Subcutaneous abdominal adipose tissue (tissue), 5 donors: ENCODE measurements around the gene TNNT3.

Source experiments
- H3K27ac ChIP-seq: one replicate; pipeline ENCODE4 v1.7.0; 2013; ENCODE audit warnings: low read depth, mild to moderate bottlenecking, inconsistent platforms, low read length, moderate library complexity
- H3K27me3 ChIP-seq, 5 donors: one replicate each; pipeline ENCODE4 v1.7.0; 2013; ENCODE audit warnings: low read length in 5 of 5, inconsistent platforms in 1 of 5; ENCODE audit not compliant: control insufficient read depth in 5 of 5, insufficient read depth in 4 of 5
- H3K36me3 ChIP-seq, 5 donors: one replicate each; pipeline ENCODE4 v1.7.0; 2013; ENCODE audit warnings: low read length in 5 of 5; ENCODE audit not compliant: control insufficient read depth in 5 of 5, insufficient read depth in 5 of 5
- H3K4me1 ChIP-seq, 5 donors: one replicate each; pipeline ENCODE4 v1.7.0; 2013; ENCODE audit warnings: low read length in 5 of 5, mild to moderate bottlenecking in 3 of 5, moderate library complexity in 1 of 5; ENCODE audit not compliant: control insufficient read depth in 5 of 5, insufficient read depth in 5 of 5
- H3K4me3 ChIP-seq, 5 donors: one replicate each; pipeline ENCODE4 v1.7.0; 2013; ENCODE audit warnings: low read length in 5 of 5, low read depth in 1 of 5
- H3K9ac ChIP-seq, 5 donors: one replicate each; pipeline ENCODE4 v1.7.0; 2013; ENCODE audit warnings: low read length in 5 of 5, mild to moderate bottlenecking in 4 of 5, moderate library complexity in 3 of 5
- H3K9me3 ChIP-seq, 5 donors: one replicate each; pipeline ENCODE4 v1.7.0; 2013; ENCODE audit warnings: low read length in 5 of 5; ENCODE audit not compliant: control insufficient read depth in 5 of 5
- donor health status: healthy.
- donor health status: healthy.
- donor health status: healthy.
- donor health status: healthy.
- donor health status: healthy.

The TNNT3 gene

DNA sequence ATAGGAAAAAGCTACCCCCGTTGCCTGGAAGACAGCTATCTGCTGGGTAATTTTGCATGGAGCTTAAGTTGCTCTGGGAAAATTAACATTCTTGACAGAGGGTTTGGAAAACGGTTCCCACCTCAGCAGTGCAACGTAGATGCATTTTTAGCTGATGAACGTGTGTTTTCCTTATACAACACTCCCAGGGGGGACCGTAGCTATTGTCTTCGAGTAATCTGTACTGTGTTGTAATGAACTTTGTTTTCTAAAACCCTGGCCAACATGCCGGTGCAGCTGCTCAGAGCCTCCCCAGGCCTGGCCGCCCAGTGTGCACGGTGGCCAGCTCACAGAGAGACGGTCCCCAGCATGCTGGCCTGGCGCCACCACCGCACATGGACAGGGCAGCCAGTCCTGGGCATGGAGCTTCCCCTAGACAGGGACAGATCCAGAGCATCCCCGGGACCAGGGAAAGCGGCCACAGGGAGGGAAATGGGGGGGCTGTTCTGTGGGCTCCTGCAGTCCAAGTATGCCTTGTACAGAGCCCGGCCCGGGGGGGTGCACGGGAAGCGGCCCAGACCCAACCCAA, 2.2 kb downstream of the TNNT3 start:
- H3K36me3 ChIP-seq = no peaks in the 10 kb centered on the region
- peak overlapping the region; percentile 65 for H3K27ac ChIP-seq
- H3K9me3 ChIP-seq = no peaks in the 10 kb centered on the region
- H3K4me3 ChIP-seq = peak overlapping the region in 1 of 5 donors; percentile 11
- H3K27me3 ChIP-seq = peaks cover 5 to 29% (median 8%) of the 10 kb centered on the region in 5 donors
- H3K9ac ChIP-seq = no peak overlapping the region
- peaks cover 4 to 86% (median 50%) of the 10 kb centered on the region in 5 donors for H3K4me1 ChIP-seq

DNA sequence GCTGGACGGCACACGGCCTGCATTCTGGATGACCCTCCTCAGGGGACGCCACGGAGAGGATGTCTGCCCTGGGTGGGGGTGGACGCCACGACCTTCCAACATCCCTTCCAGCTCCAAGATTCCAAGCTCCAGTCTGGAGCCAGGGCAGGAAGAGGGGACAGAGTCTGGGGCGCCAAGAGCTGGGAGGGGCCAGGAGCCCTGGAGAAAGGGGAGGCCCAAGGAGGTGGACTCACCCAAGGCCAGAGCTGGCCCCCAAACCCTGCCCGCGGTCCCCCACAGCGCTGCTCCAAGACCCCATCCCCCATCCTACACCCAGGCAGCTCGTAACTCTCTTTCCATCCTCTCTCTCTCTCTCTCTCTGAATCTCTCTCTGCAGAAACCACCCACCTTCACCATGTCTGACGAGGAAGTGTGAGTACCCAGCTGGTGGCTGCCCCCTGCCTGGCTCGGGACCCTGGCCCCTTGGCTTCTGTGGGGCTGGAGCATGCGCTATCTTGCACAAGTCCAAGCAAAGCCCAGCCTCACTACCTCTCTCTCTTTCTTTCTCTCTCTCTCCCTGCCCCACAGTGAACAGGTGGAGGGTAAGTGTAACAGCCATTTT, 3.1 kb downstream of the TNNT3 start:
- peaks cover 7 to 86% (median 51%) of the 10 kb centered on the region in 5 donors for H3K4me1 ChIP-seq
- H3K4me3 ChIP-seq = peak overlapping the region in 1 of 5 donors; percentile 11
- peaks cover 11 to 36% (median 13%) of the 10 kb centered on the region in 5 donors for H3K27me3 ChIP-seq
- H3K36me3 ChIP-seq = no peaks in the 10 kb centered on the region
- H3K9ac ChIP-seq = no peak overlapping the region
- H3K9me3 ChIP-seq = no peaks in the 10 kb centered on the region
- H3K27ac ChIP-seq = peak overlapping the region; percentile 46

DNA sequence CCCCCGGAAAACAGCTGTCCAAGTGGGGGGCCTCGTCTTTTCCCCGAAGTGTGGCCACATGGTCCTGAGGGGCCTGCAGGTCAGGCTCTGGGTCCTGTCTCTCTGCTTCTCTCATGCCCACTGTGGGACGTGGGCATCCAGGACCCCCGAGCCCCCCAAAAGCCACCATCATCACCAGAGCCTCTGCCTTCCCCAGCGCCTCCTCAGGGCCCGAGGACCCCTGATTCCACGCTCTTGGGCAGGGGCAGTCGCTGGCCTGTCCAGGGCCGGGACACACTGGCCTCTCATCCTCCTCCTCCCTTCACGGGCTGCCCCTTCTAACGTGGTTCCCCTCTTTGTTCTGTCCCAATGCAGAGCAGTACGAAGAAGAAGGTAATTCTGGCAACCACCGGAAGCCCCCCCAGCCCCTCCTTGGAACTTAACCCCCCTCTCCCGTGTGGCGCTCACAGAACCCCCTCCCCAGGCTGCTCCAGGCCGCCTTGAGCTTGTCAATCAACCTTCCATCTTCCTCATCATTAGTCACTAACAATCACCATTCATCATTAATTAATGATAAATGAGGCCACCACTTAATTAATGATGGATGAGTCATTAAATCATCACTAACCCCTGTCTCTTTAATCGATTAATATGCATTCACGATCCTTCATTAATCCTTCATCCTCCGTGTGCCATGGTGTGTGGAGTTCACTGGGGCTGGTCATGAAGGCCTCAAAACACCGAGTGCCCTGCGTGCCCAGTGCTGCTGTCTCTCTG, 3.9 kb downstream of the TNNT3 start:
- Histone ChIP-seq H3K4me3 (no peak overlapping the region), H3K27ac (peak overlapping the region; percentile 46), H3K9me3 (no peaks in the 10 kb centered on the region), H3K9ac (no peak overlapping the region), H3K27me3 (peaks cover 13 to 41% (median 16%) of the 10 kb centered on the region in 5 donors), H3K4me1 (peaks cover 7 to 88% (median 51%) of the 10 kb centered on the region in 5 donors), H3K36me3 (no peaks in the 10 kb centered on the region)

DNA sequence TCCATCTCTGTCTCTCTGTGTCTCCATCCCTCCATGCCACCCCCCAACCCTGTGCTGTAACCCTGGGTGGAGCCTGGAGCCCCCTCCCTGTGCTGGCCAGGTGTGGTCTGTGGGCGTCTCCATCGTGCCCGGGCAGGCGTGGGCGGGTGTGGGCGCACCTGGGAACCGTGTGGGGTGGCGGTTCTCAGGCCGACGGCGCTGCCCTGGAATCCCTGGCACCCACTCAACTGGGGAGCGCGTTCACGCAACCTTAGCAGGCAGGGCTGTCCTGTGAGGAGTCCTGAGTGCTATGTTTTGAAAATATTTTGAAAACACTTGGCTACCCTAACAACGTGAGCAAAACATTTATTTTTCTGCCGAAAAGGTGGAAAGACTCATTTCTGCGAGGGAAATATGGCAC, 4.7 kb downstream of the TNNT3 start:
- Histone ChIP-seq H3K27ac (no peak overlapping the region), H3K36me3 (no peaks in the 10 kb centered on the region), H3K27me3 (peaks cover 15 to 46% (median 16%) of the 10 kb centered on the region in 5 donors), H3K4me3 (no peak overlapping the region), H3K4me1 (peaks cover 7 to 91% (median 52%) of the 10 kb centered on the region in 5 donors), H3K9ac (no peak overlapping the region), H3K9me3 (no peaks in the 10 kb centered on the region)

DNA sequence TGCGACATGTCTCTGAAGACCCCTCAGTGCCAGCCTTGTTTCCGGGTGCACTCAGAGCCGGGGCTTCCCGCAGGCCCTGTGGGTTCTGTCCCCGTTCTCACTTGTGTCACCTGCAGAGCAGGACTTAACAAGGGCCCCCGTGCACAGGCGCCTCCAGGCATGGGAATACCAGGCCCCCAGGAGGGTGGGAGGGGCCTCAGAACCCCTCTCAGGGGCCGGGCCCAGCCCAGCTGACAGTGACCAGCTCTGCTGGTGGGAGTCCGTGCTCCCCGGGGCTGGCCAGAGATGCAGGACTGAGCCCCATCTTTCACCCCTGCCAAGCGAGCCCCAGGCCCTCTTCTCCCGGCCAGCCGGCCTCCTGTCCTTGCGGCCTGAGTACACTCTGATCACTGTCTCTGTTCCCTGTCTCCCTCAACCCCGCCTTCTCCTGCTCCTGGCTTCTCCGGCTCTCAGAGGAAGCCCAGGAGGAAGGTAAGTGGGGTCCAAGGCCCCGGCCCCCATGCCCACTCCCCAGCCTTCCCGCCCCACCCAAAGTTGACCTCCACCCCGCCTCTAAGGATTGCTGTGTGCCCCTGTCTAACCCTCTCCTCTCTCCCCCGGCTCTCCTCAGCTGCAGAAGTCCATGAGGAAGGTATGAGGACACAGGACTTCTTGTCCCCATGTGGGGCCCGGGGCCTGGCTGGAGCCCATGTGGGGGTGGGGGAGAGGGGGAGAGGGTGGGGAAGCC, 5.3 kb downstream of the TNNT3 start:
- Histone ChIP-seq H3K36me3 (no peaks in the 10 kb centered on the region), H3K27me3 (peaks cover 15 to 43% (median 16%) of the 10 kb centered on the region in 5 donors), H3K9me3 (no peaks in the 10 kb centered on the region), H3K4me1 (peaks cover 7 to 91% (median 57%) of the 10 kb centered on the region in 5 donors), H3K4me3 (no peak overlapping the region), H3K9ac (no peak overlapping the region), H3K27ac (no peak overlapping the region)

DNA sequence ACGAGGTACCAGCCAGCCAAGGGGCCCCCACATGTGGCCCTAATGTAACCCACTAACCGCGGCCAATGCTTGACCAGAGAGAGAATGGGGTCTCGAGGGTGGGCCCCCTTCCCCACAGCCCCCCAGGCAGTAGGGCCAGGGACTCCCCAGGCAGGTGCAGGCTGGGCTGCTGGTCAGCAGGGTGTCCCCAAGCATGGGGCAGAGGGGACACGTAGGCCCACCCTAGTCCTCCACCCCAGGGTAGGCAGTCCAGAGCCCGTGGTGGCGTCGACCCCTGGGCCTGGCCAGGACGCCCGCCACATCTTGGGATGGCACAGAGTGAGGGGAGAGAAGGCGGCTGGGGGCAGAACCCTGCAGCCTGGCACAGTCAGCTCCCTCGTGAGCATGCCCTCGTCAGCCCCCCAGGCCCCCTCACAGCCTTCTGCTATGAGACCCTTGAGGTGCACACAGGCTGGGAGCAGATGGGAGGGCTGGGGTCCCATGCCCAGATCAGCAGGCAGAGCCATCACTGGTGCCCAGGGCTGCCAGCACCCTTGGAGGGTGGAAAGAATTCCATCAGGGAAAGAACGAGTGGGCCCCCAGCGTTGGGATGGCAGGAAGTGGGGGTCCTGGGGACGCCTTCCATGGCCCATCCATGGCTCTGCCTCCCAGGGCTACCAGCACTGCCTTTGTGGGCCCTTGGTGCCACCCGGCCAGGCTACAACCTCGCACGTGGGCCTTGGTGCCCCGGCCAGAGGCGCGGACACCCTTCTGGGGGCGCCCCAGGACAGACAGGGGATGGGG, 6.1 kb downstream of the TNNT3 start:
- Histone ChIP-seq H3K4me3 (no peak overlapping the region), H3K36me3 (no peaks in the 10 kb centered on the region), H3K4me1 (peaks cover 7 to 94% (median 65%) of the 10 kb centered on the region in 5 donors), H3K27ac (no peak overlapping the region), H3K27me3 (peaks cover 15 to 43% (median 16%) of the 10 kb centered on the region in 5 donors), H3K9ac (no peak overlapping the region), H3K9me3 (no peaks in the 10 kb centered on the region)

DNA sequence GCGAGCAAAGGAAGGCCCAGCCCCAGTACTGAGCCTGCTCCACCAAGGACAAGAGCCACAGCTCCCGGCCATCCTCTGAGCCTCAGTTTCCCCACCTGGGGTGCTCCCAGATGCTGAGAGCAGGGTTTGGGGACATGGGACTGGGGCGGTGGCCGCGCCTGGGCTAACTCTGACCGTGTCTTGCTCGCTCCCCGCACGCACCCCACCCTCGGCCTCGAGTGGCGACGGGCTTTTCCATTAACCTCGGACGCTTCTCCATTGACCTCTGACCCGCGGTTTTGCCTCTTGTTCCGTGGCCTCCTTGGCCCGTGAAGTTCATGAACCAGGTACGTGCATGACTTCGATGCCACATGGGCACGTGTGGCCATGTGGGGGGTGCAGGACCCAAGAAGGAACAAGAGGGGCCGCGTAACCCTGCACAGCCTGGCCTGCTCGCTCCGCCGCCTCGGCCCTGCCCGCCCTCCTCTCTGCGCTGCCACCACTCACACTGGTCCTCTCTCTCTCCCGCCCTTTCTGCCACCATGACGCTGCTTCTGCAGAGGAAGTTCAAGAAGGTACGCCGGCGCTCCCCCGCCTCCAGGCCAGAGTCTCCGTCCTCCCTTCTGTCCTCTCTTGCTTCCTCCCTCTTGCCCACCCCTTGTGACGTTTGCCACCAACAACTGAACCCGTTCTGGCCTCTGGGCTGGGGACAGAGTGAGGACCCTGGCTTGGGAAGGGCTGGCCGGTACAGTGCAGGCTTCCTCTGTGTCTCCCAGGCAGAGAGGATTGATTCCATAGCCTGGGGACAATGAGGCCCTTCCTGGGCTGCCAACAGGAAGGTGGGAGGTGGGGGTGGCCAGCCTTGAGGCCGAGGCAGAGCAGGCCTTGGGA, 6.9 kb downstream of the TNNT3 start:
- H3K4me1 ChIP-seq = peaks cover 7 to 95% (median 63%) of the 10 kb centered on the region in 5 donors
- peak overlapping the region in 1 of 5 donors; percentile 61 for H3K9ac ChIP-seq
- peaks cover 15 to 43% (median 16%) of the 10 kb centered on the region in 5 donors for H3K27me3 ChIP-seq
- no peaks in the 10 kb centered on the region for H3K36me3 ChIP-seq
- H3K4me3 ChIP-seq = peak overlapping the region in 1 of 5 donors; percentile 6
- H3K27ac ChIP-seq = no peak overlapping the region
- no peaks in the 10 kb centered on the region for H3K9me3 ChIP-seq

DNA sequence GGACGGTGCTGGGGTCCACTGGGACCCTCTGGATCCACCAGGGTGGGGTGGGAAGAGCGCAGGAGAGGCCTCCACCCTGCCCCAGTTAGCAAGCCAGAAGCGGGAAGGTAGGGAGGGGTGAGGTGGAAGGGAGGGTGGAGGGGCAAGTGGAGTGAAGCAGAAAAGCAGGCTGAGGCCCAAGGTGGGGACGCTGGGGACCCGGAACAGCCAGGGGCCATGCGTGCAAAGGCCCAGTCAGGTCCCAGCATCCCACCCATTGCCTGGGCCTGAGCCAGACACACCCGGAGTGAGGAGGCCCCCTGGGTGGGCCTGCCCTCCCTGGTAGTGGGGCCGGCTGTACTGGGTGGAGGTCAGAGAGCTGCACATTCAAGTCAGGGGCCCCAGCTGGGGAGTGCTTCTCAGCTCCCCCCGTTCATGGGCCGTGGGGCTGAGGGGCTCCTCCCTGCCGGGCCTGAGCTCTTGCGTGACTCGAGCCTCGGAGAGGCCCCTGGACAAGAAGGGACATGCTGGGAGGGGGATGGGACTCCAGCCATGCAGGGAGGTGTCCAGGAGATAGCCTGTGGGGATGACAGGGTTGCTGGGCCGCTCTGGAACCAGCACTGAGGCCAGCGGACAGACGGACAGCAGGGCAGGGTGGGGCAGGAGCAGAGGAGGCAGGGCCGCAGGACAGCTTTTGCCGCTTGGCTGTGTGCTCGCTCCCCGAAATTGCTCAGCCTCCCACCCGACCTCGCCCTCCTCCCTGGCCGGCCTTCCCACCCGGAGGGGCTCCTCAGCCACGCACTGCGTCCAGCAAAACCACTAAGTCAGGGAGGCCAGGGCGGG, 7.7 kb downstream of the TNNT3 start:
- Histone ChIP-seq H3K4me1 (peaks cover 6 to 95% (median 63%) of the 10 kb centered on the region in 5 donors), H3K36me3 (no peaks in the 10 kb centered on the region), H3K9me3 (no peaks in the 10 kb centered on the region), H3K4me3 (peak overlapping the region in 2 of 5 donors; percentile 36 to 40), H3K27ac (no peak overlapping the region), H3K27me3 (peaks cover 13 to 44% (median 16%) of the 10 kb centered on the region in 5 donors), H3K9ac (peak overlapping the region in 3 of 5 donors; percentile 16 to 61 (median 25))
